HepG2 (cell line): ENCODE results near the gene CCL1. TPM values are rescaled to one million over a fixed set of nuclear protein-coding genes. Genes with fewer than 3 reads are reported as not detected.

ENCODE experiments used
- CENPBD1 ChIP-seq: sonication (generic); formaldehyde crosslinking; IDR thresholded peaks from 2 replicates; pipeline ENCODE4 v1.8.0; 2022; ENCODE audit warnings: missing genetic modification reagents, low read depth, mild to moderate bottlenecking, borderline replicate concordance
- CHCHD3 ChIP-seq: sonication (generic); formaldehyde crosslinking; IDR thresholded peaks from 2 replicates; pipeline ENCODE4 v1.8.0; 2022; ENCODE audit warnings: mild to moderate bottlenecking, missing genetic modification reagents, moderate library complexity
- HMGXB3 ChIP-seq: sonication (generic); formaldehyde crosslinking; IDR thresholded peaks from 2 replicates; pipeline ENCODE4 v1.4.0; 2020; ENCODE audit warnings: missing genetic modification reagents, borderline replicate concordance
- KDM2A ChIP-seq: sonication (generic); formaldehyde crosslinking; IDR thresholded peaks from 2 replicates; pipeline ENCODE4 v1.4.0; 2020; ENCODE audit warnings: low read depth, missing genetic modification reagents, borderline replicate concordance
- MBD4 ChIP-seq: IDR thresholded peaks from 2 replicates; pipeline ENCODE4 v1.6.1; 2012; ENCODE audit warnings: low read length, inconsistent platforms, borderline replicate concordance
- REST ChIP-seq, 2 experiments: IDR thresholded peaks; 2 replicates each; pipeline ENCODE4 v1.6.1; 2011 to 2012; ENCODE audit warnings: low read length in 2 of 2, borderline replicate concordance in 1 of 2, low read depth in 1 of 2, mild to moderate bottlenecking in 1 of 2, moderate library complexity in 1 of 2
- SMAD3 ChIP-seq: sonication (generic); formaldehyde crosslinking; IDR thresholded peaks from 2 replicates; pipeline ENCODE4 v1.4.0; 2020; ENCODE audit warnings: missing genetic modification reagents
- SOX5 ChIP-seq: IDR thresholded peaks from 2 replicates; pipeline ENCODE4 v1.6.1; 2016; ENCODE audit warnings: borderline replicate concordance
- SP2 ChIP-seq: sonication (generic); formaldehyde crosslinking; IDR thresholded peaks from 2 replicates; pipeline ENCODE4 v1.5.1; 2020; ENCODE audit warnings: mild to moderate bottlenecking, missing genetic modification reagents
- XRCC5 ChIP-seq: fragments of 200-400 bp; formaldehyde crosslinking; optimal IDR thresholded peaks from 2 replicates; pipeline ENCODE3; 2017; ENCODE audit warnings: mild to moderate bottlenecking, low read length
- ZBTB8A ChIP-seq: sonication (generic); formaldehyde crosslinking; IDR thresholded peaks from 2 replicates; pipeline ENCODE4 v1.4.0; 2020; ENCODE audit warnings: mild to moderate bottlenecking, low read depth, missing genetic modification reagents, borderline replicate concordance
- ZEB1 ChIP-seq: IDR thresholded peaks from 2 replicates; pipeline ENCODE4 v1.6.1; 2012; ENCODE audit warnings: mild to moderate bottlenecking, low read depth, inconsistent platforms; ENCODE audit not compliant: insufficient replicate concordance
- ZNF264 ChIP-seq: sonication (generic); formaldehyde crosslinking; IDR thresholded peaks from 2 replicates; pipeline ENCODE4 v1.4.0; 2020; ENCODE audit warnings: missing genetic modification reagents
- ZNF446 ChIP-seq: sonication (generic); formaldehyde crosslinking; IDR thresholded peaks from 2 replicates; pipeline ENCODE4 v1.5.0; 2020; ENCODE audit warnings: mild to moderate bottlenecking, missing genetic modification reagents
- ZNF616 ChIP-seq: sonication (generic); formaldehyde crosslinking; IDR thresholded peaks from 2 replicates; pipeline ENCODE4 v1.5.0; 2020; ENCODE audit warnings: low read depth, mild to moderate bottlenecking, missing genetic modification reagents
- ZNF792 ChIP-seq: IDR thresholded peaks from 2 replicates; pipeline ENCODE4 v1.6.1; 2016
- polyA plus RNA-seq, 8 experiments: library from polyadenylated mRNA; depleted of rRNA in 3 of 8; stranded (reverse) in 7 of 8; unstranded in 1 of 8; fragments of >200 nt; fragmentation: Illumina TruSeq in 4 of 8; extraction: Trizol in 4 of 8; gene quantifications; 2 replicates each; pipeline versions ENCODE4 v1.2.1 to v1.2.3, GENCODE V29; 2011 to 2016; ENCODE audit warnings: low read depth in 4 of 8, missing spikeins in 1 of 8, mixed read lengths in 1 of 8; ENCODE audit not compliant: insufficient read depth in 1 of 8
- total RNA-seq, 5 experiments: library from RNA; depleted of rRNA; stranded (reverse); fragments of >200 nt; fragmentation: Illumina TruSeq; extraction: Trizol; gene quantifications; 2 replicates each; pipeline ENCODE4 v1.2.3, GENCODE V29; 2016; ENCODE audit warnings: low read depth in 1 of 5
- TF ChIP-seq, protein P1 (sequence below): sonication (generic); formaldehyde crosslinking; IDR thresholded peaks from 2 replicates; pipeline ENCODE4 v1.4.0; 2020; ENCODE audit warnings: mild to moderate bottlenecking, missing genetic modification reagents
- TF ChIP-seq, protein P2 (sequence below): sonication (generic); IDR thresholded peaks from 2 replicates; pipeline ENCODE4 v1.6.1; 2016; ENCODE audit warnings: low read depth, borderline replicate concordance

Gene CCL1
- total and polyA plus RNA-seq, 2 of the 13 experiments (the other 11 are each of a cell fraction or from before 2014, with no cell fraction given) = not detected

DNA sequence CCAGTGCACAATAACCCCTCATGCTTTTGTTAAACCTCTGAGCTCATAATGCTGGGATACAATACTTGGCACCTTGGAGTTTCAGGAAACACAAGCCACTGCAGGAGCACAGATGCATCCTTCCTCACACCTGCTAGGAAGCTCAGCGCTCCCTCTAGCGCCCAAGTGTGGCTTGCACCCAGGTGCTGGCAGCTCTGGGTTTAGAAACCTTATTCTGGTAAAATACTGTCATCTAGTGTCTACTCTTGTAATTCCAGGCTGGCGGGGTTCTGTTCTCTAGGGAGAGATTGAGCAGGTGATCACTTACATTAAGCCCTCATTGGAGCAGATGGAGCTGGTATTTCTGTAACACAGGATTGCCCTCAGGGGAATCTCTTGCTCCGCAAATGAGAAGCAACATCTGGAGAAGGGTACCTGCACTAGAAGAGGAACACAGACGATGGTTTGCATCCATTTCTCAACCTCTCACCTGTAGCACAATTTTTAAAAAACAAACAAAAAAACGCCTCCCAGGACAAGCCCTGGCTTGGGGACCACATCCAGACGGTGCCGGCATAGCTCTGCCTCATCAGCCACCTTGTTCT, 1.5 kb downstream of the CCL1 start (continued):
- TF ChIP-seq KDM2A (CRISPR knock-in tag) (0 out of 2 replicates have a peak, but pooled peaks have one; percentile 33), ZNF616 (CRISPR knock-in tag) (no peak), SMAD3 (CRISPR knock-in tag) (peak; percentile 24; the same call in 1 of the 2 replicates), ZNF264 (CRISPR knock-in tag) (no peak), ZNF446 (no peak), SP2 (CRISPR knock-in tag) (no peak), ZBTB8A (CRISPR knock-in tag) (no peak), SOX5 (CRISPR knock-in tag) (no peak), REST (IDR thresholded peaks at IDR 0.05; ENCODE audit: borderline replicate concordance in 1 of 2, low read depth in 1 of 2, low read length in 2 of 2) (no peak), XRCC5 (peak; percentile 97), HMGXB3 (no peak), CENPBD1 (no peak), ZNF792 (no peak), ZEB1 (no peak), MBD4 (no peak), CHCHD3 (no peak)
- TF ChIP-seq, protein P1, sequence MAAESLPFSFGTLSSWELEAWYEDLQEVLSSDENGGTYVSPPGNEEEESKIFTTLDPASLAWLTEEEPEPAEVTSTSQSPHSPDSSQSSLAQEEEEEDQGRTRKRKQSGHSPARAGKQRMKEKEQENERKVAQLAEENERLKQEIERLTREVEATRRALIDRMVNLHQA (CRISPR knock-in tag) = no peak
- TF ChIP-seq, protein P2, sequence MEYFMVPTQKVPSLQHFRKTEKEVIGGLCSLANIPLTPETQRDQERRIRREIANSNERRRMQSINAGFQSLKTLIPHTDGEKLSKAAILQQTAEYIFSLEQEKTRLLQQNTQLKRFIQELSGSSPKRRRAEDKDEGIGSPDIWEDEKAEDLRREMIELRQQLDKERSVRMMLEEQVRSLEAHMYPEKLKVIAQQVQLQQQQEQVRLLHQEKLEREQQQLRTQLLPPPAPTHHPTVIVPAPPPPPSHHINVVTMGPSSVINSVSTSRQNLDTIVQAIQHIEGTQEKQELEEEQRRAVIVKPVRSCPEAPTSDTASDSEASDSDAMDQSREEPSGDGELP = 0 out of 2 replicates have a peak, but pooled peaks have one; percentile 21
